Liver (tissue), 9 donors: ENCODE data around the gene SLC7A6OS. TPM values are rescaled to one million over a fixed set of nuclear protein-coding genes. Genes with fewer than 3 reads are reported as not detected.

ENCODE experiments used
- DNase-seq: peaks from one replicate; pipeline ENCODE4 v3.0.0-alpha.2; 2017; ENCODE audit warnings: low spot score
- H3K27ac ChIP-seq, 2 donors: one replicate each; pipeline ENCODE4 v1.7.0; 2013; ENCODE audit warnings: inconsistent platforms in 2 of 2, low read length in 2 of 2, control low read depth in 1 of 2, low read depth in 1 of 2, mild to moderate bottlenecking in 1 of 2
- H3K27me3 ChIP-seq, 4 donors: one replicate each; pipeline versions ENCODE4 v1.6.1 to v1.7.0; 2013; ENCODE audit warnings: low read length in 3 of 4, inconsistent platforms in 1 of 4, mild to moderate bottlenecking in 1 of 4, moderate library complexity in 1 of 4; ENCODE audit not compliant: control insufficient read depth in 4 of 4, insufficient read depth in 4 of 4
- H3K36me3 ChIP-seq, 4 donors: one replicate each; pipeline versions ENCODE4 v1.6.1 to v1.7.0; 2013; ENCODE audit warnings: low read length in 3 of 4, mild to moderate bottlenecking in 3 of 4, low read depth in 1 of 4, moderate library complexity in 1 of 4; ENCODE audit not compliant: control insufficient read depth in 4 of 4, insufficient read depth in 3 of 4
- H3K4me1 ChIP-seq, 4 donors: one replicate each; pipeline versions ENCODE4 v1.6.1 to v1.7.0; 2013; ENCODE audit warnings: low read length in 3 of 4, mild to moderate bottlenecking in 3 of 4, moderate library complexity in 1 of 4; ENCODE audit not compliant: control insufficient read depth in 4 of 4, insufficient read depth in 4 of 4
- H3K4me3 ChIP-seq, 3 donors: one replicate each; pipeline versions ENCODE4 v1.6.1 to v1.7.0; 2013; ENCODE audit warnings: low read length in 3 of 3, control low read depth in 1 of 3, low read depth in 1 of 3, mild to moderate bottlenecking in 1 of 3
- H3K9ac ChIP-seq, 2 donors: one replicate each; pipeline ENCODE4 v1.7.0; 2013; ENCODE audit warnings: low read length in 2 of 2, mild to moderate bottlenecking in 2 of 2, moderate library complexity in 2 of 2, control low read depth in 1 of 2, low read depth in 1 of 2
- H3K9me3 ChIP-seq, 4 donors: one replicate each; pipeline versions ENCODE4 v1.6.1 to v1.7.0; 2013; ENCODE audit warnings: low read length in 3 of 4; ENCODE audit not compliant: control insufficient read depth in 4 of 4
- ATF3 ChIP-seq: IDR thresholded peaks from 2 replicates; pipeline ENCODE4 v1.6.1; 2016; ENCODE audit warnings: antibody characterized with exemption
- CTCF ChIP-seq: fragments of 150-350 bp; IDR thresholded peaks from 2 replicates; pipeline ENCODE4 v1.5.1; 2017; ENCODE audit warnings: improper control_type of control experiment, low read depth, low read length; ENCODE audit not compliant: missing input control
- EGR1 ChIP-seq, 2 donors: IDR thresholded peaks; 2 replicates each; pipeline ENCODE4 v1.6.1; 2016 to 2018; ENCODE audit warnings: antibody characterized with exemption in 2 of 2, low read depth in 2 of 2
- FOXA2 ChIP-seq: IDR thresholded peaks from 2 replicates; pipeline ENCODE4 v1.6.1; 2016; ENCODE audit warnings: antibody characterized with exemption
- GABPA ChIP-seq, 2 donors: IDR thresholded peaks in 1 of 2; conservative IDR thresholded peaks in 1 of 2; 2 replicates each; pipeline ENCODE4 v1.6.1; 2016; ENCODE audit warnings: antibody characterized with exemption in 2 of 2, mild to moderate bottlenecking in 1 of 2, moderate library complexity in 1 of 2
- HNF4G ChIP-seq: IDR thresholded peaks from 2 replicates; pipeline ENCODE4 v1.6.1; 2016; ENCODE audit warnings: antibody characterized with exemption
- JUND ChIP-seq, 2 donors: IDR thresholded peaks; 2 replicates each; pipeline ENCODE4 v1.6.1; 2016; ENCODE audit warnings: antibody characterized with exemption in 2 of 2
- MAX ChIP-seq: IDR thresholded peaks from 2 replicates; pipeline ENCODE4 v1.6.1; 2016; ENCODE audit warnings: antibody characterized with exemption
- NR2F2 ChIP-seq: IDR thresholded peaks from 2 replicates; pipeline ENCODE4 v1.6.1; 2016; ENCODE audit warnings: antibody characterized with exemption
- RAD21 ChIP-seq, 2 donors: IDR thresholded peaks; 2 replicates each; pipeline ENCODE4 v1.6.1; 2016; ENCODE audit warnings: antibody characterized with exemption in 2 of 2, mild to moderate bottlenecking in 2 of 2
- REST ChIP-seq: IDR thresholded peaks from 2 replicates; pipeline ENCODE4 v1.6.1; 2016; ENCODE audit warnings: antibody characterized with exemption, mild to moderate bottlenecking
- RXRA ChIP-seq, 2 donors: IDR thresholded peaks; 2 replicates each; pipeline ENCODE4 v1.6.1; 2017 to 2018; ENCODE audit warnings: antibody characterized with exemption in 2 of 2, mild to moderate bottlenecking in 1 of 2
- TAF1 ChIP-seq: conservative IDR thresholded peaks from 2 replicates; pipeline ENCODE4 v1.6.1; 2016; ENCODE audit warnings: antibody characterized with exemption, mild to moderate bottlenecking
- YY1 ChIP-seq: IDR thresholded peaks from 2 replicates; pipeline ENCODE4 v1.6.1; 2016; ENCODE audit warnings: antibody characterized with exemption, mild to moderate bottlenecking
- ZBTB33 ChIP-seq: IDR thresholded peaks from 2 replicates; pipeline ENCODE4 v1.6.1; 2016; ENCODE audit warnings: antibody characterized with exemption
- WGBS: extraction: QIAGEN DNeasy Blood & Tissue Kit; methylation state at CpG from one replicate; pipeline ENCODE4 v1.1.7; 2013; 5-methylcytosine and 5-hydroxymethylcytosine counted together
- polyA plus RNA-seq, 2 donors: library from polyadenylated mRNA; stranded (reverse) in 1 of 2; unstranded in 1 of 2; fragments of 200-250 nt in 1 of 2; fragments of >200 nt in 1 of 2; fragmentation: Nextera tagmentation in 1 of 2; extraction: Ambion mirVana in 1 of 2; gene quantifications; one replicate each; pipeline versions ENCODE4 v1.2.1 to v1.2.3, GENCODE V29; 2013 to 2015
- total RNA-seq, 2 donors: library from RNA; depleted of rRNA; stranded (reverse); fragments of >200 nt; gene quantifications; one replicate each; pipeline ENCODE4 v1.2.3, GENCODE V29; 2014
- donor health status: healthy.
- donor health status: healthy.
- donor health status: healthy.
- donor health status: healthy.
- donor health status: healthy.

The SLC7A6OS gene
- total and polyA plus RNA-seq, 4 donors: 2.6 to 8.3 (median 5.5) TPM

- WGBS: 95% methylated on average over 4 of the region's 4 CpGs
Measured at GRCh38 chr16:68253721-68254120, 57.0 kb downstream of the SLC7A6OS start.

More at GRCh38 chr16:68253721-68254120, 57.0 kb downstream of the SLC7A6OS start:
- no peaks in the 10 kb centered on the region for H3K27me3 ChIP-seq
- H3K9ac ChIP-seq: no peak overlapping the region
- H3K36me3 ChIP-seq: peaks cover 12 to 22% (median 19%) of the 10 kb centered on the region in 4 donors
- no peaks in the 10 kb centered on the region for H3K4me1 ChIP-seq
- DNase-seq: no peak
- TF ChIP-seq JUND (IDR thresholded peaks at IDR 0.05): no peak
- no peak for TF ChIP-seq ZBTB33
- TF ChIP-seq TAF1: no peak
- TF ChIP-seq FOXA2: no peak
- no peak for TF ChIP-seq REST
- TF ChIP-seq MAX: no peak
- TF ChIP-seq NR2F2: no peak
- TF ChIP-seq ATF3: no peak
- no peak for TF ChIP-seq RAD21 (IDR thresholded peaks at IDR 0.05)
- TF ChIP-seq HNF4G: no peak
- no peak for TF ChIP-seq EGR1 (IDR thresholded peaks at IDR 0.05; ENCODE audit: low read depth in 2 of 2)
- TF ChIP-seq YY1: no peak
- no peak for TF ChIP-seq CTCF
- TF ChIP-seq GABPA (IDR thresholded peaks at IDR 0.05 in 1 of 2, conservative IDR thresholded peaks at IDR 0.05 in 1 of 2): no peak
- TF ChIP-seq RXRA (IDR thresholded peaks at IDR 0.05): no peak
- H3K27ac ChIP-seq: no peak overlapping the region
- H3K9me3 ChIP-seq: no peaks in the 10 kb centered on the region
- H3K4me3 ChIP-seq: no peak overlapping the region
